GM18499 (cell line): ENCODE measurements around the gene IDH3A.

Experiments
- ATAC-seq: cut with Tn5 transposase; IDR thresholded peaks from one replicate; pipeline ENCODE4 v1.9.1; 2021; ENCODE audit warnings: moderate number of reproducible peaks; ENCODE audit not compliant: insufficient read depth, unreplicated experiment

The IDH3A gene

DNA sequence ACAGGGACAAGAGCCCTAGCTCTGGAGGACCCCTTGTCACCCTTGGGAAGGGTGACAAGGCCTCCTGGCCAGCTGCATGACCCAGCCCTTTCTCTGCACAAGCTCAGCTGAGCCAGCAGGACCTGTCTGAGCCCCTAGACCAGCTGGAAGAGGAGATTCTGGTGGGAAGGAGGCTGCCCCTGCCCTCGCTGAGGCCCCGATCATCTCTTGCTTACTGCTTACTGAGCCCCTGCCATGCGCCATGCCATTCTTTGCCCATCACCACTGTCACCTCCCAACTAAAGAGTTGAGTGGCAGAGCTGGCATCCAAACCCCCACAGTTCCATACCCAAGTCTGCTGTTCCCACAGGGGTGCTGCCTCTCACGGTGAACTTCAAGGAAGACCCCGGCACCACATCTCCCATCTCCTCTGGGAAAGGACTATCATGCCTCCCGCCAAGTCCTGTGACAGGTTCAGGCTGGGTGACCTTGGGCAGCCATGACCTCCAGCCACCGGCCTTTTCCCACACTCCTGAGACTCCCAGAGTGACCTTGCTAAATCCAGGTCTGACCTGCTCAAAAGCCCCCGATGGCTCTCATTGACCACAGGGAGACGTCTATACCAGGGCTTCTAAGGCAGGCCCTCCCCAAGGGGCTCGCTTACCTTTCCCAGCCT lies 51.2 kb downstream of the IDH3A start:
- no peak for ATAC-seq

DNA sequence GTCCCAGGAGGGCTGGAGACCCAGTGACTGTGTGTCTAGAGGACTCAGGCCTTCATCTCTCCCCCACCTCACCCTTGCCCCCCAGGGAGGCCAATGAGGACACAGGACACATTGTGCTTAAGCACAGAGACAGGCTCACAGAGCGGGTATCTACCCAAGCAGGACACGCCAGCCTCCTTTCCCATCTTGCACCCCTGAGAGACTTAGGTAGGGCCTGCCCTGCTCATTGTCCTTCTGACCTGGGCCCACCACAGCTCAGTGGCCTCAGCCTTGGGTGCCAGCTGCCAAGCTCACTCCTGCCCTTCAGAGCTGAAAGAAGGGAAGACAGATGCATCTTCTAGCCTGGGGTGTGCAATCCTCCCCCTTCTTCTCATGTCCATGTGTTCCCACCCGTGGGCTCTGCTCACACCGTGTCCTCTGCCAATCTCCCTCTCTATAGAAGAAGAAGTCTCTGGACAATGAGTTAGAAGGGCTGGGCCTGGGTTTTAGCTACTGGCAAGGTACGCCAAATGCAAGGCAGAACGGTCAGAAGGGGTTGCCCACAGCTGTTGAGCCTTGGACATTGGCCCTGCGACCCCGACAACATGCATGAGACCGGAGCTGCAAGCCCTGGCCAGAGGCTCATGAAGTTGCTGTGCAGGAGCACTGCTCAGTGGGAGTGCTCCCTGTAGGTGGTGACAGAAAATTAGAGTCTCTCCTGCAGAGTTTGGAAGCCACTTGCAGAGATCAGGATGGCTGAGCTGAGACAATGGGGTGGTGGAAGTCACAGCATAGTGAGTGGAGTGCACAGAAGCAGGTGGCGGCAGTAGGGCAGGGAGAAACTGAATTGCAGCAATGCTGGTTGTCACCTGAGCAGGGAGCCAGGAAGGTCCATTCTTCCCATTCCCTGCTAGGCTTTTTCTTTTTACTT lies 52.4 kb downstream of the IDH3A start:
- no peak for ATAC-seq

DNA sequence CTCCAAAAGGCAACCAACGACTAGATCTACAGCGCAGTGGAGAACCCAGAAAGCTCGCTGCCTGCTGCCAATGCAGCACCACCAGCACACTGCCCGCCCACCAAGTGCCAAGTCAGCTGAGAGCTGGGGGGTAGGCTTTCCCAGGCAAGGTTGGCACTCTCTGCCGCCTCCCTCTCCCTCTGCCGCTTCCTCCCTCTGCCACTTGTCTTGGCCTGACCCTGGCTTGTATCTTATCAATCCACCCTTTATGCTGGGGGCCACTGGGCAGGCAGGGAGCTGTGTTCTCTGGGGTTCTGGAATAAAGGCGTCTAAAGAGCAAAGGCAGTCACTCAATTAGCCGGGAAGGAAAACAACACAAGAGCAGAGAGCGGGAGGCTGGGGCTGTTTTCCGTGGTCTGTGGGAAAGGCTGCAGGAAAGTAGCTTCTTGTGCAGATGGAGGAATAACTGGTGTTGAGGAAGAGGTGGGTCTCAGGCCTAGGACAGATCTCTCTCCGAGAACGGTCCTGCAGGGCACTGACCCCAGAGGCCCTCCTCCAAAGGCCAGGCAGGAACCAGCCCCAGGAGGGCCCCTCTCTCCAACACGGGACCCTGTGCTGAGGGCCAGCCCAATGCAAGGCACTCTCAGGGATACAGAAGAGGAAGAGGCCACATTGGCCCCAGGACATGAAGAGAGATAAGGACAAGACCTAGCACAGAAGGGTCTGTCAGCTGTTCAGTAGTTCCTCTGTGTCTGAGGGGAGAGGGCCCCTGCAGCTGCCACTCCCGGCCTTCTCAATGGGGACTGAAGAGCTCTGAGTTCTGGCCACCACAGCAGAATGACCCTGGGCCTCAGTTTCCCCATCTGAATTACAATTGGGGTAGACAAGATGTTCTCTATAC lies 54.4 kb downstream of the IDH3A start:
- no peak for ATAC-seq

DNA sequence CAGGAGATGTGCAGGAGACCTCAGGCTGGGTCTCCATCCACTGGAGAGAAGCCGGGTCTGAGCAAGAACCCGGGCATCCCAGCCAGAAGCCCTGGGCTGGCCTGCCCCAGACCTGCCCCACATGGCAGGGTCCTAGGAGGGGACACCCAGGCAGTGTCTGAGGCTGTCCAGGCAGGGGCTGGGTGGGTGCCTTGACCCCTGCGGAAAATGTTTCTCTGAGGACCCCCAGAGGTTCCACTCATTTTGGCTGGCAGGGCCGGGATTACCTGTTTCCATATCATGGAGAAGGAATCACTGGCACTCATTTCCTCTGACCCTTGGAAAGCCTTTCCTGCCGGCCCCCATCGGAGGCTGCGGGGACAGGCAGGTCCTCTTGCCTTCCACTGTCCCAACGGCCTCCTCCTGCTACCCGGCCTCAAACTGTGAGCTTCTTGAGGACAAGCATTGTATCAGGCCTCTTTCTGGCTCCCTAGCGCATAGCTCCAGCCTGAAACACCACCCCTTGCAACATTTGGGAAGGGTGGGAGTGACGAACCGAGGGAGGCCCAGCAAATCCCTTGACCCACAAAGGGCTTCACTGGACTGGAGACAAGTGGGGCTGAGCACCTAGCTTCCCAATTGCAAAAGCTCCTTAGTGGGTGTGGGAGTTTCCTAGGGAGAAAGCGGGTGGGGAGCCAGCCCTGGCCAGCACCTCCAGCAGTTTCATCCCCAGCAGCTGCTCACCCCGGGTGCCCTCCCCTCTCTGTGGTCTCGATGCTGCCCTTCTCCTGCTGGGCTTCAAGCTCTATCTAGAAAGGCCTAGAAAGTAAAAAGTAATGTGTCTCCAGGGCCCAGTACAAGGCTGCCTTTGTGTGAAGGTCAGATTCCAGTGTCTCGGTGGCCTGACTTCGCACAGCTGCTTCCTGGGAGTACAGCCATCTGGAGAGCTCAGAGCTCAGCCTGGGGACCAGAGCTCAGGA lies 55.5 kb downstream of the IDH3A start:
- no peak for ATAC-seq

DNA sequence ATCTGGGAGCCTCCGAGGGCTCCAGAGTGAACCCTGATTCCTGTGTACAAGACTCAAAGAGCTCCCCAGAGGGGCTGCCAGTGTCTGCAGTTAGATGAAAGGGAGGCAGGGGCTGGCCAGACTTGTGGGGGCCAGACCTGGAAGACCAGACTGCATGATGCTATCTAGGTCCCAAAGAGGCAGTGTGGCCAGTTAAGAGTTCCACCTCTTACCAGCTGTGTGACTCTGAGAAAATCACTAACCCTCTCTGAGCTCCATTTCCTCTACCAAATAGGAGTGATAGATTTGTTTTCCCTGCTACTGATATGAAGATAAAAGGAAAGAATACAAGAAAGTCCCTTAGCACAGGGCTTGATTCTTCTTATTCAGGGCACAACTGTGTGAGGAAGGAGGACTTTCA lies 56.2 kb downstream of the IDH3A start:
- ATAC-seq, result no peak

DNA sequence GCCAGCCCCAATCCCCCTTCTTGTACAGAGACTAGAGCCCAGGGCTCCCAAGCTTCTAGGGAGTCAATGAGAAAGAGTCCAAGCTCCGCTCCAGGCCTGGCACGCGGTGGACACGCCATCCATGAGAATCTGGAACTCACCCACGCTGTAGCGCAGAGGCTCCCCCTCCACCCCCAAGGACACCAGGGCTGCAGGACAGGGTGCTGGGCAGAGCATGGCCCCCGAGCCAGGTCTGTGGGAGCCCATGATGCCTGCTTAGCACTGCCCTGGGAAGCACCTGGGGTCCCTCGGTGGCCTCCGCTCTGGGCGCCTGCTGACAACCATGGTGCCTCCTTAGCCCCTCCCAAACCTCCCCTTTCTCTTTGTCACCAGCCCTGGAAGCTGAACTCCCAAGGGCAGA lies 56.7 kb downstream of the IDH3A start:
- ATAC-seq, result no peak

DNA sequence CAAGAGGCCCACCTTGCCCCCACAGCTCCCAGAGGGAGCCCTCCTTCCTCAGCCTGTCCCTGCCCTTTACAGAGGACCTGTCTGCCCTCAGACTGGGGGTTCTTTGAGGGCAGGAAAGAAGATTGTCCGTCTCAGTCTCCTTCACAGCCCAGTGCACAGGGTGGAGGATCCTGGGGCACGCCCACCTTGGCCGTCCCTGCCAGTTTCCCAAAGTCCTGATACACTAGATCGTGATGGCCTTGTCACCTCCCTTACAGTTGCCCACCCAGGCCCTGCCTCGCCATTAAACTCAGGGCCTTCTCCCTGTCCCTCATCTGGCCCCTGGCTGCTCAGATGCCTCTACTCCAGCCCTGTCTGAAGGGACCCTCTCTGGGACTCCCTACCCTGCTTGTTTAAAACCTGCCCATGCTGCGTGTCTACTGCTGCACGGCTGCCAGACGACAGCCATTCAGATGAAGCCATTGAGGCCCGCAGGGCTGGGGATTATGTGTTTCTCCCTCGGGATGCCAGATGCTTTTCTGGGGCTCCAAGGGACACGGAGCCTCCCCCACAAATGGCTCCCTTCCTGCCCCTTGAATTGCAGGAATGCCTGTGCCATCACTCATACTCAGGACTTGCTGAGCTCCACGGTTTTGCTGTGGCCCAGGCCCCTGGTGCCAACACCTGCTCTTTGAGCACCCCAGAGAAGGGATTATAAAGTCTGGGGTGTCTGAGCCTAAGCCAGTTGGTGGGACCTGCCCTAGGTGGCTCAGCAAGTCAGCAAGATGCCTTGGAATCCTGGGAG lies 57.4 kb downstream of the IDH3A start:
- no peak for ATAC-seq

DNA sequence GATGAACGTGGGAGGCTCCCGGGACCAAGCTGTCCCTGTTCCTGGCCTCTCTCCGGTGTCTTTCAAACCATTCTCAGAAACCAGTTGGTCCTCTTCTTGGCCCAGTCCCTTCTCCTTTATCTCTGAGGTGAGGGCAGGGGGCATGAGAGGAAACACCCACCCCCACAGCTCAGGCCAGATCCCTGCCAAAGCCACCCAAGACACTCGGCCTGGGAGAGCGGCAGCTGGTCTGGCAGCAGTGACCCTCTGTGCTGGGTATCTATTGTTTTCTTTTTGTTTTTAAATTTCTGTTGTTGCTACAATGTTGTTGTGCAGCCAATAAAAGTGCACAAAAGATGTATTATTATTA lies 57.9 kb downstream of the IDH3A start:
- no peak for ATAC-seq

DNA sequence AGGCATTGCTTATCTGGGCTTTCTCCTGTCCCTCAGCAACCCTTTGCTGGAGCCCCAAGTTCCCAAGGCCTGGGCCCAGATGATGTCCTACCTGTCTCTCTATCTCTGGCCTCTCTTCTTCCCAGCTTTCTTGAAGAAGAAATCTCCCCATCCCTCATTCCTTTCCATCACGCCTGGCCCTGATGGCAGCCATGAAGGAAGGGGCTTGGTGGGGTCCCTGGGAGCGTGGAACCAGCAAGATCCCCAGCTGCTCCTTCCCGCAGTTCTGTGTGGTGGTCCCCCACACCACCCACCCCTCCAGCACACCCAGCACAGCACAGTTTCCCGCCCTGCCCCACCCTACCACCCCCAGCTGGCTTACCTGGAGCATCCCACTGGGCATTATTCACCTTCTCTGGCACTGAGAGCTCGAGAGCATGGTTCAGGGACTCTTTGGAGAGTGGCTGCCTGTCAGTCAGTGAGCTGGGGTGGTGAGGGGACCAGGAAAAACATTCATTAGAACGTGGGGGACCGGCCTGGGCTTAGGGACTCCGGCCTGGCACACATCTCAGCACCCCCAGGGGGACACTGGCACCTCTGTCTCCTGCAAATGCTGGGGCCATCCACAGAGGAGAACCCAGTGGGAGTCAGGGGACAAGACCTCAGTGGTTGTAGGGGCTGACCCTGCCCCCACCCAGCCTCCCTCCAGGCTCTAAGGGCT lies 58.6 kb downstream of the IDH3A start:
- ATAC-seq, result no peak

DNA sequence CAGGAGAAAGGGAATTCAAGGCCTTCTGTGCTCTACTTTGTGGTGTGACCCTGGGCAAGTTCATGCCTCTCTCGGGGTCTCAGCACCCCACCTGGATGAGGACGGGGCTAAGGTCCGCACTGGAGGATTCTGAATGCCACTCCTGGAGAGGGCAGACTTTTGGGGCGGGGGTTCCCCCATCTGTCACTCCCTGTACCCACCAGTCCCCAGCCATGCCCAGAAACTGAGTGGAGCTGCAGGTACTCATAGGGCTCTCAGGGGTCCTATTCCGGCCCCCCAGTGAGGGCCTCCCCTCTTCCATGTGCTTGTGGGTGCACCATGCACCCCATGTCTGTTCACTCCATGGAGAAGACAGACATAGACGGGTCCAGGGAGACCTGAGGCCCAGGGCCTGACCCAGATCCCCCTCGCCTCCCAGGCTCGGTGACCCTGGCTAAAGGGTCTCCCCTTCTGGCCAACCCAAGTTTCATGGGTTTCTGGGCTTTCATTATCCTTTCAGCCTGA lies 59.2 kb downstream of the IDH3A start:
- no peak for ATAC-seq

DNA sequence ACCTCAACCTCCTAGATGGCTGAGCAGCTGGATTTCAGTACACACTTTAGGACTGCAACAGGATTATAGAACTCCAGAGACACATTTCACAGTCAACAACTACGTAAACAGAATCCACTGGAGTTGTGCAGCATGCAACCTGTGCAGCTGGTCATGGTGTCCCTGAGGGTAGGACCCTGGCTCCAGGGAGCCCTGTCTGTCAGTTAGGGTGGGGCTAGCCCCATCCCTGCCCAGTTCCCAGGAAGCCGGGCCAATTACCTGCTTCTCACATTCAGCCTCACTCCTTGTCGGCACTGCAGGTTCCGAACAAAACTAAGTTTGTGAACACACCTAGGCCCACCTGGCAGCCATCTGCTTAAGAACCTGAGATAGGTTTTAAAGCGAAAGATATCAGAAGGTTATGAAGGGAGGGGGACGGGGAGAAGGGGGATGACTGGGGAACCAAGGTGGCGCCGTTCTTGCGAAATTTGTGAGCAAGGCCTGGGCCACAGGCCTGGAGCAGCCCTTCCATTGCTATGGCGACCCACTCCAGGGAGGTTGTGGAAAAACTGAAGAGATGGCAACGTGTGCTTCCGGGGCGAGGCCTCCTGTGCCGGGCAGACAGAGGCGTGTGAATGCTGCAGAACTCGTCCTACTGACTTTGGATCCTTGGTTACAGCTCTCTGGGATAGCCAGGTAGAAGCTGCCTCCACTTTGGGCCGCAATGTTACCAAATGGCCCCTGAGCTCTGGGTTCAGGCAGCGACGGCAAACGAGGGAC lies 59.9 kb downstream of the IDH3A start:
- no peak for ATAC-seq

DNA sequence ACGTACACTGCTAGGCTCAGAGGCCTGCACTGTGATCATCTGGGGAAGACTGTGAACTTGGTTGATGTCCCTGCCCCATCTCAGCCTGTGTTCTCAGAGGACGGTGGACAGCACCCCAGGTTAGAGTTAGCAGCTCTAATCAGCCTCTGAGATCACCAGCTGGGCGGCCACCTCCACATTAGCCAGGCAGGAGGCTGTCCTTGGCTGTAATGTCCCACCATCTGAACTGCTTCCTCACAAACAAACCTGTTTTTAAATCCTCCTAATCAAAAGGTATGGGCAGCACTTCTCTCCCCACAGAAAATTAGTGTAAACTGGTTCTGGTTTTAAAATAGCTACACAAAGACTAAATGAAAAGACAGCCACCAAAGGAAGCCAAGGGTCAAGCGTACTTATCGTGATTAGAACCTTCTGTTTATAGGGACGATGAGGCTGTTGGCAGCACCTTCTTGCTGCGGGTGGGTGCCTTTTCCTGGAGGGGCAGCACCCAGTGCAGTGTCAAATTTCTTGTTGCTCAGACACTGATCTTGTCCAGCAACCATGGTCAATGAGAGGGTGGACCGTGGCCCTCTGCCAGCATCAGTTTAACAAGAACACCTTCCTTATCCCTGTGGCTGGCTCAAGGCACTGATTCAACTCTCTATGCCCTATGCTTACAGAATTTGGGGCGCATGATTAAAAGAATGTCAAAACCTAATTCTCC lies 60.6 kb downstream of the IDH3A start:
- ATAC-seq, result no peak

DNA sequence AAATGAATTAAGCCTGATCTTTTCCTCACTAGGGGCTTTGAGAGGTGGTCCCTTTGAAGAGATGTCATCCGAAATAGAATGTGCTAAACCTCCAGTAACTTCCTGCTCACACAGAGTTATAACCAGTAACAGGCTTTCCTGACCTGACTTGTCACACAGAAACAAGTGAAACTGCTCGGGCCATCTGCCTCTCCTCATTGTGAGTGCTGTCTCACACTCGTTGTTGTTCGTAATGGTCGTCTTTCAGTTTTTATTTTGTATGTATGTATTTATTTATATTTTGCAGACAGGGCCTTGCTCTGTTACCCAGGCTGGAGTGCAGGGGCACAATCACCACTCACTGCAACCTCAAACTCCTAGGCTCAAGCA lies 61.2 kb downstream of the IDH3A start:
- no peak for ATAC-seq

DNA sequence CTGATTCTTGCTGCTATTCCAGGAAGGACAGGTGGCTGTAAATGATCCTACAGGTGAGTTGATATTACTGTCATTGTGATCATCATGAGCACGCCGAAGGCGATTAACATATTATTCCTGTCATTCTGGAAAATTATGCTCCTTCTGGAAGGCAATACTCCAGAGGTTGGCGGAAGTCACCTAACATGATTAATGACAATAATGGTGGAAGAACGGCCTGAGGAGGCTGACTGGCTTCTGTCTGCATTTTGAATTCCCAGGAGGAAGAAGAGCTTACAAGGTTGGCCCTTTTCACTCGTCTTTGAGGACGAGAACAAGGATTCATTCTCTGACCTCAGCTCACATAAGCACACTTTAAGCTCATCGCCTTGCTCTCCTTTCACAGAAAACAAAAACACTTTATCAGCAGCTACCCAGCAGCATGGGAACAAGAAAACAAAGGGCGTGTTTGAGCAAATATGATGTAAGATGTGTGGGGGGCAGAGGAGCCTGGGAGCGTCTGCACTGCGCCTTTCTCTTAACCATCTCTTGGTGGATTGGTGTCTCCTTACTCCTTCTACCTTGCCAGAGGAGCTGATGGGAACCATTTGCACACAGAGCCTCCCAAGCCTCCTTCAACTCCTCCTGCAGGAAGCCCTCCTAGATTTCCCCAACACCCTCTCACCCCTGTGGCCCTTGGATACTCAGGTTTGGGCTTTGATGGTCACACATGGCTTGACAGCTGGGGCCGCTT lies 62.2 kb downstream of the IDH3A start:
- no peak for ATAC-seq

DNA sequence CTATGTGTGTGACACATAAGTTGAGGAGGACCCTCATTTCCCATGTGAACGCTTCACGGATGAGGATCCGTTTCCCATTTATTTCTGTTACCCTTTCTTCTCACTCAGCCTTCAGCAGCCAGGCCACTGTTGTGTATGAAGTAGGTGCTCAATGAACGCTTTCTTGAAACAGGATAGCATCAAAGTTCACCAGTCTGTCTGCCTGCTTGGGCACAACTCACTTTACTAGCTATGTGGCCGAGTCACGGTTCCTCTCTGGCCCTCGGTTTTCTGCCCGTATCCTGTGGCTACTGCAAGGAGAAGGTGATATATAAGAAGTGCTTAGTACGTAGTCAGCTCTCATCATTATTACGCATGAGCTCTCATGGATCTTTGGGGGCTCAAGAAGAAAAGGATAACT lies 62.8 kb downstream of the IDH3A start:
- no peak for ATAC-seq
